Gastrocnemius medialis (tissue), 4 donors: ENCODE results near the gene NRG3.

Source experiments
- CTCF ChIP-seq, 5 experiments: fragments of 450-650 bp in 3 of 5; fragments of 200-600 bp in 2 of 5; sonication (generic) in 2 of 5; IDR thresholded peaks in 4 of 5; conservative IDR thresholded peaks in 1 of 5; 1 replicate in 4 of 5; 2 replicates in 1 of 5; pipeline ENCODE4 v1.5.1; 2016 to 2019; ENCODE audit warnings: antibody characterized with exemption in 5 of 5, mild to moderate bottlenecking in 3 of 5, moderate library complexity in 3 of 5
- POLR2A ChIP-seq, 2 donors: fragments of 450-650 bp; IDR thresholded peaks; one replicate each; pipeline ENCODE4 v1.6.1; 2017; ENCODE audit warnings: antibody characterized with exemption in 2 of 2, mild to moderate bottlenecking in 2 of 2, moderate library complexity in 2 of 2

- TF ChIP-seq CTCF (IDR thresholded peaks at IDR 0.05 in 4 of 5, conservative IDR thresholded peaks at IDR 0.05 in 1 of 5) (no peak), POLR2A (IDR thresholded peaks at IDR 0.05) (no peak)
Observed at GRCh38 chr10:82536668-82537067, 661.7 kb downstream of the NRG3 start.
